Measurements from ENCODE around the gene RASAL2.

Gene RASAL2

DNA sequence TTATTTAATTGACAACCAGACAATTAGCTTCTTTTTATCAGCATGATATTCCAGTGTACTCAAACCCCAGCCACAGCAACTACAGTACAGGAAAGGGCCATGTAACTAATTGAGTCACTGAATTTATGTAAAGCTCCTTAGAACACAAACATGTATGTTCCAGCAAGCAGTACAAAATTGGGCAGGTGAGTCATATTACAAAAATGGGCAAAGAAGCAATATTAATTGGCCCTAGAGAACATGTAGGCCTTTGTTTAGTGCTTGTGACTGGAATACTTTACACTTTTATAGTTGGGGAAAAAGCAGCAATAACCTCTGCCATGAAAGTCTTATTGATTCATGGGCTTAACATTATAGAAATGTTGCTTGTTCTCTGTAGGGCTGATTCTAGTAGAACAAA lies 371.1 kb downstream of the RASAL2 start:
- no peak overlapping the region for H3K9ac ChIP-seq (ENCODE audit: low read length in 2 of 2)
- H3K4me1 ChIP-seq (ENCODE audit: control insufficient read depth, insufficient read depth, low read length): no peaks in the 10 kb centered on the region
- no peaks in the 10 kb centered on the region for H3K27me3 ChIP-seq (ENCODE audit: control insufficient read depth in 1 of 2, insufficient read depth in 2 of 2, low read length in 2 of 2)
- no peak overlapping the region for H3K27ac ChIP-seq (ENCODE audit: low read length)
- H3K4me3 ChIP-seq (ENCODE audit: low read length in 2 of 2): no peak overlapping the region
- H3K36me3 ChIP-seq (ENCODE audit: control insufficient read depth in 2 of 2, insufficient read depth in 2 of 2, low read length in 2 of 2): peaks cover 6 to 12% of the 10 kb centered on the region in 2 donors
- H3K9me3 ChIP-seq (ENCODE audit: control insufficient read depth in 2 of 2, low read length in 2 of 2): no peaks in the 10 kb centered on the region

DNA sequence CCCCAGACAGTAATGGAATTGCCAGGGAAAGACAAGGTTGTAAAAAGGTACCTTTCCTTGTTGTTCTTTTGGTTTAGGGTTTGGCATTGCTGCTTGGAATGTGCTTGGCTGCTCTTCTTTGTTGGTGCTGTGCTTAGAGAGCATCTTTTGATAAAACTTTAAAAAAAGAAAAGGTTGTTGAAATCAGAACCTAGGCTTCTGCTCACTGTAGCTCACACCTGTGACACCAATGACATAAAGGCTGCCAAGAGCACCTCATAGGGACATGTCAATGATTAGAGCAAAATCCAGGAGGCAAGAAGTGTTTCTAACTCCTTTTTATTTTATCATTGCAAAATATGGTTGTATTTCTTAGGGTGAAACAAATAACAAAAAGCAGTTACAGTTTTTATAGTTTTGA lies 373.9 kb downstream of the RASAL2 start:
- no peaks in the 10 kb centered on the region for H3K9me3 ChIP-seq (ENCODE audit: control insufficient read depth in 2 of 2, low read length in 2 of 2)
- H3K27ac ChIP-seq (ENCODE audit: low read length): no peak overlapping the region
- H3K36me3 ChIP-seq (ENCODE audit: control insufficient read depth in 2 of 2, insufficient read depth in 2 of 2, low read length in 2 of 2): peaks cover 11 to 12% of the 10 kb centered on the region in 2 donors
- H3K4me3 ChIP-seq (ENCODE audit: low read length in 2 of 2): no peak overlapping the region
- H3K4me1 ChIP-seq (ENCODE audit: control insufficient read depth, insufficient read depth, low read length): no peaks in the 10 kb centered on the region
- no peak overlapping the region for H3K9ac ChIP-seq (ENCODE audit: low read length in 2 of 2)
- H3K27me3 ChIP-seq (ENCODE audit: control insufficient read depth in 1 of 2, insufficient read depth in 2 of 2, low read length in 2 of 2): no peaks in the 10 kb centered on the region

DNA sequence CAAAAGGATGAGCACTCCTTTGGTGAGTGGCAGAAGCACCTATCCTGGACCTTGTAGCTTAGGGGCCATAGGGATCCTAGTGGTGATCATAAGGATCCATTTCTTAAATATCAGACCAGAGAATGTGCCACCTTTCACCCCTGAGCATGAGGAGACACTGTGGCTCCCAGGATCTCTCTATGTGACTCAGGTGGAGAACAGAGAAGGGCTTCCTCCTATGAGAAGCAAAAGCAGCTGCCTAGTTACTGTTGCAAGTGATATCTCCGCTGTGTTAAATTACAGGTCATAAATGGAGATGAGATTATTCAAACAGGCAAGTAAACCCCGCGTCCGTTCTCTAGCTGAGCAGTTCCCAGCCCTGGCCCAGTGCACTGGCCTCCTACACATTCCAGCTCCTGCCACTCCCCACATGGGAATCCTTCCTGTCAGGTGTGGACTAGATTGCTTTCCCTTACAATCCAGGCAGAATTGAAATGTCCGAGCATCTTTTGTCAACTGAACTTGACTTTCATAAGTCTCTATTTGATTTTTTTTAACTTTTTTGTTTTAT lies 376.6 kb downstream of the RASAL2 start:
- H3K36me3 ChIP-seq (ENCODE audit: control insufficient read depth in 2 of 2, insufficient read depth in 2 of 2, low read length in 2 of 2): peaks cover 16 to 17% of the 10 kb centered on the region in 2 donors
- H3K27ac ChIP-seq (ENCODE audit: low read length): no peak overlapping the region
- no peaks in the 10 kb centered on the region for H3K4me1 ChIP-seq (ENCODE audit: control insufficient read depth, insufficient read depth, low read length)
- H3K27me3 ChIP-seq (ENCODE audit: control insufficient read depth in 1 of 2, insufficient read depth in 2 of 2, low read length in 2 of 2): no peaks in the 10 kb centered on the region
- no peak overlapping the region for H3K9ac ChIP-seq (ENCODE audit: low read length in 2 of 2)
- H3K9me3 ChIP-seq (ENCODE audit: control insufficient read depth in 2 of 2, low read length in 2 of 2): no peaks in the 10 kb centered on the region
- H3K4me3 ChIP-seq (ENCODE audit: low read length in 2 of 2): no peak overlapping the region

DNA sequence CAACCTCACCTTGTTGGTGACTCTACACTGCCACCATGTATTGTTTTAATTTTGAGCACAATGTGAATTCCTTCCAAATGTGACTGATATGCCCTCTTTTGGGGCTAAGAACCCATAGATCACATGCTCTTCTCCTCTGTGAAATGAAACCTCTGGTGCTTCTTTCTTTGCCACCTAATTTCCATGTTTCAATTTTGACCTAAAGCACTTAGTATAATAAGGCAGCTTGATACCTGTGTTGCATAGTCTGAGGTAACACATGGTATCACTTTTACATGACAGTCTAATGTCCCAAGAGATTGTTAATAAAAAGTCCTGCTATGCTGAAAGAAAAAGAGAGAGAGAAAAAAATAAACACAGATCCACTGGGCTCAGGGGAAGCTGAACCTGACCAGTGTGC lies 378.6 kb downstream of the RASAL2 start:
- no peak overlapping the region for H3K9ac ChIP-seq (ENCODE audit: low read length in 2 of 2)
- H3K27me3 ChIP-seq (ENCODE audit: control insufficient read depth in 1 of 2, insufficient read depth in 2 of 2, low read length in 2 of 2): no peaks in the 10 kb centered on the region
- H3K9me3 ChIP-seq (ENCODE audit: control insufficient read depth in 2 of 2, low read length in 2 of 2): no peaks in the 10 kb centered on the region
- H3K36me3 ChIP-seq (ENCODE audit: control insufficient read depth in 2 of 2, insufficient read depth in 2 of 2, low read length in 2 of 2): peaks cover 8 to 17% of the 10 kb centered on the region in 2 donors
- H3K4me1 ChIP-seq (ENCODE audit: control insufficient read depth, insufficient read depth, low read length): no peaks in the 10 kb centered on the region
- H3K4me3 ChIP-seq (ENCODE audit: low read length in 2 of 2): no peak overlapping the region
- no peak overlapping the region for H3K27ac ChIP-seq (ENCODE audit: low read length)

DNA sequence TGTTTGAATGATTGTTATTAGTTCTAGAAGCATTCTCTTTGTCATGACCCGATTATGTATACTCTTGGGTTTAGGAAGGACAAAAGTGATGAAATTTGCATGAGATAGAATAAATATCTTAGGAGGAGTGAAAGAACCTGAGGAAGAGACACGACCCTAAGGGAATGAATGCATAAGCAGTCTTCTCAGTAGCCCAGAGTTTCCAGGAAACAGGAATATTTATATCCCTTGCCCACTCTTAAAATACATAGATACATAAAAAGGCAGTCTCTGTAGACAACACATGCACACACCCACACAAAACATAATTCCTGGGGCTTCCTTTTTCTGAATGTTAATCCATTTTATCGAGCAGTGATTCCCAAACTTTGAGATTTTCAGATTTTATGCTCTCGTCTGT lies 383.5 kb downstream of the RASAL2 start:
- H3K36me3 ChIP-seq (ENCODE audit: control insufficient read depth in 2 of 2, insufficient read depth in 2 of 2, low read length in 2 of 2): peaks cover 3 to 6% of the 10 kb centered on the region in 2 donors
- no peak overlapping the region for H3K9ac ChIP-seq (ENCODE audit: low read length in 2 of 2)
- no peak overlapping the region for H3K27ac ChIP-seq (ENCODE audit: low read length)
- no peaks in the 10 kb centered on the region for H3K27me3 ChIP-seq (ENCODE audit: control insufficient read depth in 1 of 2, insufficient read depth in 2 of 2, low read length in 2 of 2)
- H3K4me3 ChIP-seq (ENCODE audit: low read length in 2 of 2): no peak overlapping the region
- H3K4me1 ChIP-seq (ENCODE audit: control insufficient read depth, insufficient read depth, low read length): no peaks in the 10 kb centered on the region
- H3K9me3 ChIP-seq (ENCODE audit: control insufficient read depth in 2 of 2, low read length in 2 of 2): no peaks in the 10 kb centered on the region

DNA sequence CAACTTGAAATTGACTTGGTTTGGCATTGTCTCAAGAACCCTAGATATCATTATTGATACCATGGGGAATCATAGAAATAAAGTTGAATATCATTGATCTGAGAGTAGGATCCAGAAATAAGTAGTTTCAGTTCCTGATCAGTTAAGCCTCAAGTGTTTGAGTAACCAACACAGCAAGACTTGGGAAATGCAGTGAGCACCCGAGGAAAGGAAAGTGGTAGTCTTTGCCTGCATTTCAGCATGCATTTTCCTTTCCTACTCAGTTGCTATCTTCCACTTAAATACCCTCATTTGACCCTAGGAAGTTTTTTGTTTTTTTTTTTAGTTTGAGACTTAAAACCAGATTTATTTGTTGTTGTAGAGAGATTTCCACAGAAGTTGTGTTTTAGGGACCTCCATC lies 383.9 kb downstream of the RASAL2 start:
- H3K27ac ChIP-seq (ENCODE audit: low read length): no peak overlapping the region
- no peaks in the 10 kb centered on the region for H3K4me1 ChIP-seq (ENCODE audit: control insufficient read depth, insufficient read depth, low read length)
- no peak overlapping the region for H3K9ac ChIP-seq (ENCODE audit: low read length in 2 of 2)
- H3K36me3 ChIP-seq (ENCODE audit: control insufficient read depth in 2 of 2, insufficient read depth in 2 of 2, low read length in 2 of 2): peaks cover 3 to 6% of the 10 kb centered on the region in 2 donors
- H3K9me3 ChIP-seq (ENCODE audit: control insufficient read depth in 2 of 2, low read length in 2 of 2): no peaks in the 10 kb centered on the region
- no peak overlapping the region for H3K4me3 ChIP-seq (ENCODE audit: low read length in 2 of 2)
- H3K27me3 ChIP-seq (ENCODE audit: control insufficient read depth in 1 of 2, insufficient read depth in 2 of 2, low read length in 2 of 2): no peaks in the 10 kb centered on the region

DNA sequence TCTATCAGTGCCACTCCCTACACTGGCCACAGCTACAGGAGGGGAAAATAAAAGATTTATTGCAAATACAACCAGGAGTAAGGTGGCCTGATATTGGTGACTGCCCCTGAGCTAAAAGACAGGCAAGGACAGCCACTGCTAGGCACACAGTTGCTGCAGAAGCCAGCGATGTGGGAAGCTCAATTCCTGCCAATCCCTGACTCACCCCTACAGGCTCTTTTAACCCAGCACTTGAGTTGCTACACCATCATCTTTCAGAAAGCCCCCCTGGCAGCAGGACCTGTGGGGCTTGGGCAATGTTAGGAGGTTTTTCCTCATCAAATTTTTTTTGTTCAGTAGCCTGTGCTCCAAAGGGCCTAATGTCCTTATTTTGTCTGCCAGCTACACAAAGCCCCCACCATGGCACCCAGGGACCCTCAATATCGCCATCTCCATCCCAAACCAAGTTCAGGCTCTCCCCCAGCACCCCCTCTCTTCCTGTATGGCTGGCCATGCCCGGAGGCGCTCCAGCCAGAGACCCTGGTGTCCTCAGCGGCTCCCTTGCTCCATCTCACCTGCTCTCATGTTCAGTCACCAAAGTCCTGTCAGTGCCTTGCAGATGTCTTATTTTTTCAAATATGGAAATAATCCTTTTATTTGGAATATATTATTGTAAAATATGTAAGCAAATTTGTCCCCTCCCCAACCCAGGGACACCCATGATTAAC lies 389.5 kb downstream of the RASAL2 start:
- Histone ChIP-seq H3K4me1 (ENCODE audit: control insufficient read depth, insufficient read depth, low read length) (peaks cover 4% of the 10 kb centered on the region), H3K27me3 (ENCODE audit: control insufficient read depth in 1 of 2, insufficient read depth in 2 of 2, low read length in 2 of 2) (peaks cover 0 to 12% of the 10 kb centered on the region in 2 donors), H3K9ac (ENCODE audit: low read length in 2 of 2) (no peak overlapping the region), H3K4me3 (ENCODE audit: low read length in 2 of 2) (no peak overlapping the region), H3K9me3 (ENCODE audit: control insufficient read depth in 2 of 2, low read length in 2 of 2) (no peaks in the 10 kb centered on the region), H3K36me3 (ENCODE audit: control insufficient read depth in 2 of 2, insufficient read depth in 2 of 2, low read length in 2 of 2) (no peaks in the 10 kb centered on the region), H3K27ac (ENCODE audit: low read length) (no peak overlapping the region)

DNA sequence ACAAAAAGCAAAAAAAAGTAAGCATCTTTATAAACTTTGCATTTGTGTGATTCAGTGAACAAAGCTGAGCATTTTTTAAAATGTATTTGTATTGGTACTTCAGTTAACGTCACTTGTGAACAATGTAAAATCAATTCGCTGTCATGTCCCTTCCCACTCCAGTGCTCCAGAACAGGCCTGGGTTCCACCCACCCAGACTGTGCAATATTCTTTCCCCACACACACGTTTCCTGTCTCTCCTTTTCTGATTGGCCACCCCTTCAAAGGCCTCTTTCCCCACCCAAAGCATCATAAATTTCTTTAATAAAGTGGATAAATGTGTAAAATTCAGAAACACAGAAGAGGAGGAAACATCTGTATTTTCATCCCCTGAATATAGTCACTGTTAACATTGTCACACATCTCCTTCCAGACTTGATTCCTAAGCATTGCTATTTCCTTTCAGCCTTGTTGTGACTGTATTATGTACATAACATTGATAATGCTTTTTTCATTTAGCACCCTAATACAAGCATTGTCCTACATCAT lies 390.9 kb downstream of the RASAL2 start:
- Histone ChIP-seq H3K27me3 (ENCODE audit: control insufficient read depth in 1 of 2, insufficient read depth in 2 of 2, low read length in 2 of 2) (peaks cover 0 to 12% of the 10 kb centered on the region in 2 donors), H3K9me3 (ENCODE audit: control insufficient read depth in 2 of 2, low read length in 2 of 2) (no peaks in the 10 kb centered on the region), H3K9ac (ENCODE audit: low read length in 2 of 2) (no peak overlapping the region), H3K27ac (ENCODE audit: low read length) (no peak overlapping the region), H3K4me1 (ENCODE audit: control insufficient read depth, insufficient read depth, low read length) (peaks cover 4% of the 10 kb centered on the region), H3K4me3 (ENCODE audit: low read length in 2 of 2) (no peak overlapping the region), H3K36me3 (ENCODE audit: control insufficient read depth in 2 of 2, insufficient read depth in 2 of 2, low read length in 2 of 2) (no peaks in the 10 kb centered on the region)

DNA sequence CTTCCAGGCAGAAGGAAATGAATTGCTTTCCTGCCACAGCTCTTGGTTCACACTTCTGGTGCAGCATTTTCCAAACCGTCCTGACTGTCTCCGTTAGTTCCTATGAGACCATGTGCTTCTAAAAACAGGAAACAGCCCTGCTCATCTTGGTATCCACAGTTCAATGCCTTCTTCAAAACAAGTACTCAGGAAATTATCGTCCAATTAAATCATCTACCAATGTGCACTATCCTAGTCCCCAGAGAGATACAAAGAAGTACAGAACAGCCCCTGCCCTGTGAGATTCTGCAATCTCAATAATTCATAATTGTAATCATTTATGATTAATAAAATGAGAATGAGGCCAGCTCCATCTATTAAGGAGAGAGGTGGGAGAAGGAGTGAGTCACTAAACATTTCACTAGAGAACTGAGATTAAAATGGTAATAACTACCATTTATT lies 391.7 kb downstream of the RASAL2 start:
- Histone ChIP-seq H3K27me3 (ENCODE audit: control insufficient read depth in 1 of 2, insufficient read depth in 2 of 2, low read length in 2 of 2) (peaks cover 0 to 12% of the 10 kb centered on the region in 2 donors), H3K36me3 (ENCODE audit: control insufficient read depth in 2 of 2, insufficient read depth in 2 of 2, low read length in 2 of 2) (no peaks in the 10 kb centered on the region), H3K9me3 (ENCODE audit: control insufficient read depth in 2 of 2, low read length in 2 of 2) (no peaks in the 10 kb centered on the region), H3K27ac (ENCODE audit: low read length) (no peak overlapping the region), H3K4me3 (ENCODE audit: low read length in 2 of 2) (no peak overlapping the region), H3K4me1 (ENCODE audit: control insufficient read depth, insufficient read depth, low read length) (peaks cover 4% of the 10 kb centered on the region), H3K9ac (ENCODE audit: low read length in 2 of 2) (no peak overlapping the region)

DNA sequence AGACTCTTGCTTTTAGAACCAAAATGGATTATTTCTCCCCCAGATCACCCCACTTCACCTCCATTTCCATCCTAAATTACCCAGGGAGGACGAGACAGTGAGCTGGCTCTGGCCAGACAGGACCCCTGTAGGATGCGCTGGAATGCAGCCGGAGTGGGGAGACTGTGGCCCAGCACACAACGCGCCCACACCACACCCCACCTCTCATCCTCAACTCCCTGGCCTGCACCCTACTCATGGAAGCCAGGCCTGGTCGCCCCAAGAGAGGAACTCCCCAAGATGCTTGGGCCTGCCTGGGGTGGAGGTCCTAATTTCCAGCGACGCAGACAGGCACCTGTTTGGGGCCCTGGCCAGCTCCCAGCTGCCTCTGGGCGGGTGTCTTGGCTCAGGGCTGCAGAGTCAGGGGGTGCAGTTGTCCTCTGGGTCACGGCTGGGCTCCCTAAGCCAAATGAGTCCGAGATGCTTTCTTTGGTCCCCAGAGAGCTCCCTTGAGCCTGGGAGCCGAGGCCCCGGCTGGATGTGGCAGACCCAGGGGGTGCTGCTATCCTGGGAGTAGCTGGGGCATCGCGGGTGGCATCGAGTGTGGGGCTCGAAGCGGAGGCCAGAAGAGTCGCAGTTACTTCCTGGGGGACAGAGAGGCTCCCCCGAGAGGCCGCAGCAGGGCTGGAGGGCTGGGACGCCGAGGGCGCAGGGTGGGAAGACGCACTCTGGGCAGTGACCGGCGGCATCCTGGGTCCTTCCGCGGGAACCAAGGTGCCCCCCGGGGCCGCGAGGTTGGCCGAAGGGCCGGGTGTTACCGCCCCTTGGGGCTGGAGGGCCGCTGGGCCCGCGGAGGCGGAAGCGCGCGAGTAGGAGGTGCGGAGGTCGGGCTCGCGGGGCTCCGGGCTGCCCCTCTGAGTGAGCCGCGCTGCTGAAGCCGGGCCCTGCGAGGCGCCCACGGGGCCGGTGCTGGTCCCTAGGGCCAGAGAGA lies 392.5 kb downstream of the RASAL2 start:
- Histone ChIP-seq H3K27ac (ENCODE audit: low read length) (no peak overlapping the region), H3K27me3 (ENCODE audit: control insufficient read depth in 1 of 2, insufficient read depth in 2 of 2, low read length in 2 of 2) (peaks cover 0 to 12% of the 10 kb centered on the region in 2 donors), H3K4me3 (ENCODE audit: low read length in 2 of 2) (peak overlapping the region in 1 of 2 donors; percentile 22), H3K9ac (ENCODE audit: low read length in 2 of 2) (no peak overlapping the region), H3K9me3 (ENCODE audit: control insufficient read depth in 2 of 2, low read length in 2 of 2) (no peaks in the 10 kb centered on the region), H3K36me3 (ENCODE audit: control insufficient read depth in 2 of 2, insufficient read depth in 2 of 2, low read length in 2 of 2) (no peaks in the 10 kb centered on the region), H3K4me1 (ENCODE audit: control insufficient read depth, insufficient read depth, low read length) (peaks cover 4% of the 10 kb centered on the region)
